Measurements from ENCODE around the gene TUT7.

The TUT7 gene

GRCh38 chr9:86322973-86323644 lies 31.1 kb downstream of the TUT7 start (continued):
- no peak for TF ChIP-seq ZNF274 (IDR thresholded peaks at IDR 0.05; ENCODE audit: low read length)
- no peak for TF ChIP-seq ZNF274 (tag by site-specific recombination; IDR thresholded peaks at IDR 0.05; ENCODE audit: borderline replicate concordance)

- CTCF ChIA-PET = no interaction called here
- H3K27ac ChIP-seq (ENCODE audit: extremely low read depth, low read depth, low read length) = no peak overlapping the region
- H3K4me1 ChIP-seq (ENCODE audit: control insufficient read depth, insufficient read depth, low read length) = no peaks in the 10 kb centered on the region
- POLR2A ChIA-PET = no interaction called here
- peaks cover 38 to 90% of the 10 kb centered on the region in 2 experiments for H3K36me3 ChIP-seq (ENCODE audit: control insufficient read depth in 2 of 2, insufficient read depth in 1 of 2, low read length in 2 of 2)
- H3K9me3 ChIP-seq (ENCODE audit: control insufficient read depth, insufficient read depth, low read depth, low read length) = no peaks in the 10 kb centered on the region
- no peak for TF ChIP-seq ZNF830 (tag by site-specific recombination; IDR thresholded peaks at IDR 0.05; ENCODE audit: low read depth)
- TF ChIP-seq ZNF350 (tag by site-specific recombination; IDR thresholded peaks at IDR 0.05) = no peak
- TF ChIP-seq ZIC2 (tag by site-specific recombination; IDR thresholded peaks at IDR 0.05) = no peak
- no peak for TF ChIP-seq ZNF24 (tag by site-specific recombination; IDR thresholded peaks at IDR 0.05)
- TF ChIP-seq SCRT1 (tag by site-specific recombination; IDR thresholded peaks at IDR 0.05; ENCODE audit: borderline replicate concordance) = no peak
- TF ChIP-seq OVOL3 (tag by site-specific recombination; IDR thresholded peaks at IDR 0.05) = no peak
- TF ChIP-seq ZNF596 (tag by site-specific recombination; IDR thresholded peaks at IDR 0.05) = no peak
- TF ChIP-seq ZNF623 (tag by site-specific recombination; IDR thresholded peaks at IDR 0.05) = no peak
- no peak for TF ChIP-seq ZNF404 (tag by site-specific recombination; IDR thresholded peaks at IDR 0.05)
- TF ChIP-seq PRDM4 (tag by site-specific recombination; IDR thresholded peaks at IDR 0.05) = no peak
- TF ChIP-seq ZNF843 (tag by site-specific recombination; IDR thresholded peaks at IDR 0.05) = no peak
- TF ChIP-seq ZNF114 (tag by site-specific recombination; IDR thresholded peaks at IDR 0.05) = no peak
- no peak for TF ChIP-seq ZNF785 (tag by site-specific recombination; IDR thresholded peaks at IDR 0.05)
- TF ChIP-seq ZNF777 (tag by site-specific recombination; IDR thresholded peaks at IDR 0.05; ENCODE audit: borderline replicate concordance) = no peak
- no peak for TF ChIP-seq ZNF214 (tag by site-specific recombination; IDR thresholded peaks at IDR 0.05; ENCODE audit: borderline replicate concordance)
- TF ChIP-seq ZNF548 (tag by site-specific recombination; IDR thresholded peaks at IDR 0.05) = no peak
- no peak for TF ChIP-seq OSR2 (tag by site-specific recombination; IDR thresholded peaks at IDR 0.05)
- no peak overlapping the region for H3K4me3 ChIP-seq (ENCODE audit: low read depth, low read length)
Measured at GRCh38 chr9:86321373-86321772, 32.8 kb downstream of the TUT7 start.

GRCh38 chr9:86318187-86318586 lies 36.0 kb downstream of the TUT7 start:
- ChIA-PET POLR2A (no interaction called here), CTCF (no interaction called here)
- Histone ChIP-seq H3K4me1 (ENCODE audit: control insufficient read depth, insufficient read depth, low read length) (no peaks in the 10 kb centered on the region), H3K4me3 (ENCODE audit: low read depth, low read length) (no peak overlapping the region), H3K27ac (ENCODE audit: extremely low read depth, low read depth, low read length) (no peak overlapping the region), H3K36me3 (ENCODE audit: control insufficient read depth in 2 of 2, insufficient read depth in 1 of 2, low read length in 2 of 2) (peaks cover 29 to 89% of the 10 kb centered on the region in 2 experiments), H3K9me3 (ENCODE audit: control insufficient read depth, insufficient read depth, low read depth, low read length) (no peaks in the 10 kb centered on the region)
- TF ChIP-seq MZF1 (tag by site-specific recombination; IDR thresholded peaks at IDR 0.05; ENCODE audit: borderline replicate concordance) (no peak), ZNF785 (tag by site-specific recombination; IDR thresholded peaks at IDR 0.05) (no peak), PRDM2 (tag by site-specific recombination; IDR thresholded peaks at IDR 0.05; ENCODE audit: borderline replicate concordance) (no peak)
